ENCODE results near the gene SMG5.

Gene SMG5

GRCh38 chr1:156281281-156281680 lies 1.3 kb downstream of the SMG5 start:
- TF ChIP-seq POLR2A (IDR thresholded peaks at IDR 0.05; ENCODE audit: extremely low read depth, insufficient read length) (no peak), CTCF (IDR thresholded peaks at IDR 0.05; ENCODE audit: low read depth, low read length) (peak; percentile 9), MAX (IDR thresholded peaks at IDR 0.05; ENCODE audit: low read depth, low read length) (peak; percentile 97), MYC (IDR thresholded peaks at IDR 0.05; ENCODE audit: low read depth, low read length) (no peak)
- DNase-seq (ENCODE audit: low read depth) = peak; percentile 80
- H3K4me3 ChIP-seq (ENCODE audit: low read depth, low read length) = peak overlapping the region; percentile 100

DNA sequence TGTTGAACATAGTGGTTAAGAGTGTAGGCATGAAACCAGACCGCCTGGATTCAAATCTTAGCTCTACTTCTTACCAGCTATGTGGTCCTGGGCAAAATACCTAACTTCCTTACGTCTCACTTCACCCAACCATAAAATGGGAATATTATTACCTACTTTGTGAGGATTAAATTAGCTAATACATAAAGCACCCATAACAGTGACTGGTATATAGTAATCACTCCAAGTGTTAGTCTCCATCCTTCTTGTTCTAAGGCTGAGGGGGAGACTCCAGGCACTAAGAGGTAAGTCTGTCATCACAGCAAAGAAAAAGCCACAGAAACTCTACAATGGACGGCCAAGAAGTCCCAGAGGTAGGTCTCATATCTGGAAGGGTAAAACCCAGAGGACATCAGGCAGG lies 2.8 kb downstream of the SMG5 start:
- TF ChIP-seq POLR2A (IDR thresholded peaks at IDR 0.05; ENCODE audit: extremely low read depth, insufficient read length) = no peak
- TF ChIP-seq MAX (IDR thresholded peaks at IDR 0.05; ENCODE audit: low read depth, low read length) = no peak
- no peak for TF ChIP-seq CTCF (IDR thresholded peaks at IDR 0.05; ENCODE audit: low read depth, low read length)
- TF ChIP-seq MYC (IDR thresholded peaks at IDR 0.05; ENCODE audit: low read depth, low read length) = no peak
- DNase-seq (ENCODE audit: low read depth) = no peak

GRCh38 chr1:156276966-156277381 lies 5.7 kb downstream of the SMG5 start:
- no peak for TF ChIP-seq MAX (IDR thresholded peaks at IDR 0.05; ENCODE audit: low read depth, low read length)
- no peak overlapping the region for H3K4me3 ChIP-seq (ENCODE audit: low read depth, low read length)
- DNase-seq (ENCODE audit: low read depth) = peak; percentile 54

More for the DNA sequence above, 2.8 kb downstream of the SMG5 start:
- H3K4me3 ChIP-seq (ENCODE audit: low read depth, low read length) = no peak overlapping the region

DNA sequence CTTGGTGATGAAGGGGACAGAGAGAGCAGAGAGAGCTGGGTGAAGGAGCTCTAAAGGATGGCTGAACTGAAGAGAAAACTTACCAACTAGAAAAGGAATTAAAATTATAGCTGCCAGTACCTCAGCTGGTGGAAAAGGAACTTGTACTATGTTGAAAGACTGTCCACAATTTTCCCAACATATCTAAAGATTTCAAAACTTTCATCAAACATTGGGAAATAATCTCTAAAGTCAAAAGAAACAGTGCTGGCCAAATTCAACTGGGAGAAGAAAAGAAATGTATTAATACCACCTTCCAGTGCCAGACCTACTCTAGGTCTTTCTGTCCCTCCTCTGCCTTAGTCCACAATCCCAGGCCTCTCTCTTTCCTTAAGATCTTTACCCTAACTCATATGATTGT lies 6.1 kb downstream of the SMG5 start:
- TF ChIP-seq MYC (IDR thresholded peaks at IDR 0.05; ENCODE audit: low read depth, low read length) (no peak), MAX (IDR thresholded peaks at IDR 0.05; ENCODE audit: low read depth, low read length) (no peak), POLR2A (IDR thresholded peaks at IDR 0.05; ENCODE audit: extremely low read depth, insufficient read length) (no peak), CTCF (IDR thresholded peaks at IDR 0.05; ENCODE audit: low read depth, low read length) (no peak)
- peak; percentile 38 for DNase-seq (ENCODE audit: low read depth)
- no peak overlapping the region for H3K4me3 ChIP-seq (ENCODE audit: low read depth, low read length)

DNA sequence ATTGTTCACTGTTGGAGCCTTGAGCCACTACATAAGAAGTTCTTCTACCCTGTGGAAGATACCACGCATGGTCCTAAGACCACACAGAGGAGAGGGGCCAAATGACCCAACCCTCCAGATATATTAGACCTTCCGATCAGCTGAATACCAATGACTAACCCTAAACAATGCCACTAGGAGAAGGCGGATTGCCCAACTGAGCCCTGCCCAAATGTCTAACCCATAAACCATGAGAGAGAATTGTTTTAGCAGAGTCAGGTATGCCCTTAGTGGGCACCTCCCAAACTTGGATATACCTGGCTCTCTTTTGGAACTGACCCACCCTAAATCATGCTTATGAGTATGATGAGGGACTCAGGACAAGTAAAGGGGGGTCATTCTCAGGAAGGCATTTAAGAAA lies 12.3 kb downstream of the SMG5 start:
- DNase-seq (ENCODE audit: low read depth) = no peak
- no peak overlapping the region for H3K4me3 ChIP-seq (ENCODE audit: low read depth, low read length)
- TF ChIP-seq MAX (IDR thresholded peaks at IDR 0.05; ENCODE audit: low read depth, low read length) (no peak), MYC (IDR thresholded peaks at IDR 0.05; ENCODE audit: low read depth, low read length) (no peak), POLR2A (IDR thresholded peaks at IDR 0.05; ENCODE audit: extremely low read depth, insufficient read length) (no peak), CTCF (IDR thresholded peaks at IDR 0.05; ENCODE audit: low read depth, low read length) (no peak)

DNA sequence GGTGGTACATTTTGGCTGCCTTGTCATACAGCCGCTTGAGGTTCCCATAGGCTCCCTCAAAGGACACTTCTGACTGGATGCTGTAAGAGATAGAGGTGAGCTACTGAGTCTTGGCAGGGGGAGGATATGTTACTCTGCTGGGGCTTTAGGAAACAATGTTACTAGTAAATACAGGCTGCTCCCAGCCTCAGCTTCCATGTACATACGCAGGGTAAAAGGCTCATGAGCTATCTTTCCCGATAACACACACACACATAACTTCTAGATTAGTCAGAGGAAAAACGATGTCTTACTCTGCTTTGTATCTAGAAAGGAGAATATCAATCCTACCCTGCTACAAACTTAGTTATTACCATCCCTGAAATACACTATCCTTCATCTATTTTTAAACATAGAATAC lies 14.3 kb downstream of the SMG5 start:
- DNase-seq (ENCODE audit: low read depth) = no peak
- H3K4me3 ChIP-seq (ENCODE audit: low read depth, low read length) = no peak overlapping the region
- TF ChIP-seq CTCF (IDR thresholded peaks at IDR 0.05; ENCODE audit: low read depth, low read length) (no peak), MYC (IDR thresholded peaks at IDR 0.05; ENCODE audit: low read depth, low read length) (no peak), POLR2A (IDR thresholded peaks at IDR 0.05; ENCODE audit: extremely low read depth, insufficient read length) (no peak), MAX (IDR thresholded peaks at IDR 0.05; ENCODE audit: low read depth, low read length) (no peak)

All from NB4 (cell line).